GM10266 (cell line): ENCODE results near the gene DLL3.
"Not testable (repeated sequence)": the region's sequence is repeated elsewhere in the genome, so short reads cannot be mapped to it uniquely, and the experiment has no call there.

Source experiments
- DNase-seq: peaks from one replicate; pipeline ENCODE4 v3.0.0; 2012; ENCODE audit errors: extremely low spot score
- CTCF ChIP-seq: IDR thresholded peaks from 2 replicates; pipeline ENCODE4 v1.5.1; 2012; ENCODE audit warnings: mild to moderate bottlenecking, low read depth; ENCODE audit not compliant: control insufficient read depth, insufficient read depth; ENCODE audit errors: missing control alignments

DLL3 gene

GRCh38 chr19:39475748-39476147 is 23.0 kb upstream of the DLL3 start:
- TF ChIP-seq CTCF = no peak
- DNase-seq = no peak

- not testable (repeated sequence) for DNase-seq
These were observed 19.4 kb upstream of the DLL3 start for GRCh38 chr19:39479319-39479801.

GRCh38 chr19:39479916-39480315 is 18.8 kb upstream of the DLL3 start:
- DNase-seq = no peak
- no peak for TF ChIP-seq CTCF

GRCh38 chr19:39480337-39481228 is 18.2 kb upstream of the DLL3 start, which contains the start of gene TIMM50:
TIMM50 (plus strand) TSS chr19:39480838; CDS start chr19:39480854, 16 bp downstream.
- peak; percentile 93 for DNase-seq
- no peak for TF ChIP-seq CTCF

GRCh38 chr19:39481229-39481545 is 17.6 kb upstream of the DLL3 start:
- no peak for TF ChIP-seq CTCF
- no peak for DNase-seq

- TF ChIP-seq CTCF = no peak
These were observed 17.1 kb upstream of the DLL3 start for GRCh38 chr19:39481676-39482075.

GRCh38 chr19:39483141-39483540 is 15.6 kb upstream of the DLL3 start:
- DNase-seq = no peak
- no peak for TF ChIP-seq CTCF

More at GRCh38 chr19:39481676-39482075, 17.1 kb upstream of the DLL3 start:
- no peak for DNase-seq

- DNase-seq = no peak
- no peak for TF ChIP-seq CTCF
These were observed 9.0 kb upstream of the DLL3 start for GRCh38 chr19:39489756-39490155.
